GM12875 (cell line): ENCODE measurements around the gene SYCP2L.
"Not testable (repeated sequence)": the region's sequence is repeated elsewhere in the genome, so short reads cannot be mapped to it uniquely, and the experiment has no call there.

Experiments used
- H3K4me3 ChIP-seq: one replicate; pipeline ENCODE4 v1.5.1; 2011; ENCODE audit warnings: low read depth, low read length, control low read depth
- CTCF ChIP-seq: IDR thresholded peaks from 2 replicates; pipeline ENCODE4 v1.5.1; 2011; ENCODE audit warnings: low read depth, mild to moderate bottlenecking, control low read depth, inconsistent platforms, low read length, moderate library complexity, borderline replicate concordance; ENCODE audit not compliant: insufficient read depth

The SYCP2L gene

GRCh38 chr6:10991115-10991514 lies 104.3 kb downstream of the SYCP2L start:
- H3K4me3 ChIP-seq, result no peak overlapping the region
- no peak for TF ChIP-seq CTCF

- H3K4me3 ChIP-seq, result no peak overlapping the region
- no peak for TF ChIP-seq CTCF
Measured at GRCh38 chr6:10993896-10994295, 107.0 kb downstream of the SYCP2L start.

- no peak overlapping the region for H3K4me3 ChIP-seq
- TF ChIP-seq CTCF, result no peak
Measured at GRCh38 chr6:10995114-10995707, 108.4 kb downstream of the SYCP2L start.

- H3K4me3 ChIP-seq, result no peak overlapping the region
- no peak for TF ChIP-seq CTCF
Measured at GRCh38 chr6:10999994-11000393, 113.1 kb downstream of the SYCP2L start.

- TF ChIP-seq CTCF, result no peak
- H3K4me3 ChIP-seq, result no peak overlapping the region
Measured at GRCh38 chr6:11002176-11002575, 115.3 kb downstream of the SYCP2L start.

GRCh38 chr6:11003297-11003696 lies 116.4 kb downstream of the SYCP2L start:
- not testable (repeated sequence) for H3K4me3 ChIP-seq

- H3K4me3 ChIP-seq, result no peak overlapping the region
- TF ChIP-seq CTCF, result no peak
Measured at GRCh38 chr6:11006061-11006460, 119.2 kb downstream of the SYCP2L start.
